Measurements from ENCODE around the gene ITIH1.
A peak's percentile ranks its signal among the peaks of the same experiment; 100 is the strongest.

ITIH1 gene

DNA sequence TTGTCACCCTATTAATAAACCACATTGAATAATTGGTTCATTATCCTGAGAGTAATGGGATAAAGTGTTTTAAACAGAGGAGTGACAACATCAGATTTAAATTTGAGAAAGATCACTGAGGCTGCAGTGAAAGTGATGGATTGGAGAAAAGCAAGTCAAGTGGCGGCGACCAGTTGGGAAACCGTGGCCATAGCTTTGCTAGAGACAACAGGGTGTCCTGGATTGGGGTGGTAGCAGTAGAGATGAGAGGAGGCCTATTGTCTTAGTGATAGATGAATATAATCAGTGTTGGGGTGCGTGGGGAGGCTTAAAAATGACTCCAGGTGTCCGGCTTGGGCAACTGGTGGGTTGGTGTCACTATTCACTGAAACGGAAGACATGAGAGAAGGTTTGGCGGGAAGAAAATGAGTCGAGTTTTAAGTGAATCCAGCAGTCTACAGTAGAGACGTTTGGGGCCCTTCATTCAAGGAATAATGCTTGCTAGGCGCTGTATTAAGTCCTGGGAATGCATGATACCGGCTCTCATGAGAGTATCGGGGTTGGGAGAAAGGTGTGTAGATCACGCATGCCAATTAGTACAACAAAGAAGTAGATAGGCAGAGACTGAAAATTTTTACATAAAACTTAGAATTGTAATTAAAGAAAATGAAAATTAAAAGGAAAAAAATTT lies 7.5 kb upstream of the ITIH1 start:
- TF ChIP-seq, protein P1, sequence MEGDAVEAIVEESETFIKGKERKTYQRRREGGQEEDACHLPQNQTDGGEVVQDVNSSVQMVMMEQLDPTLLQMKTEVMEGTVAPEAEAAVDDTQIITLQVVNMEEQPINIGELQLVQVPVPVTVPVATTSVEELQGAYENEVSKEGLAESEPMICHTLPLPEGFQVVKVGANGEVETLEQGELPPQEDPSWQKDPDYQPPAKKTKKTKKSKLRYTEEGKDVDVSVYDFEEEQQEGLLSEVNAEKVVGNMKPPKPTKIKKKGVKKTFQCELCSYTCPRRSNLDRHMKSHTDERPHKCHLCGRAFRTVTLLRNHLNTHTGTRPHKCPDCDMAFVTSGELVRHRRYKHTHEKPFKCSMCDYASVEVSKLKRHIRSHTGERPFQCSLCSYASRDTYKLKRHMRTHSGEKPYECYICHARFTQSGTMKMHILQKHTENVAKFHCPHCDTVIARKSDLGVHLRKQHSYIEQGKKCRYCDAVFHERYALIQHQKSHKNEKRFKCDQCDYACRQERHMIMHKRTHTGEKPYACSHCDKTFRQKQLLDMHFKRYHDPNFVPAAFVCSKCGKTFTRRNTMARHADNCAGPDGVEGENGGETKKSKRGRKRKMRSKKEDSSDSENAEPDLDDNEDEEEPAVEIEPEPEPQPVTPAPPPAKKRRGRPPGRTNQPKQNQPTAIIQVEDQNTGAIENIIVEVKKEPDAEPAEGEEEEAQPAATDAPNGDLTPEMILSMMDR (IDR thresholded peaks at IDR 0.05; ENCODE audit: extremely low read depth, insufficient read depth, missing control alignments) = no peak
- no peak for DNase-seq (ENCODE audit: low spot score)
- in situ Hi-C loops (cut with MboI; ENCODE audit: low pct_unique_long_range_greater_than_20kb, low sequenced_read_pairs, unreplicated experiment) = no loop called here

DNA sequence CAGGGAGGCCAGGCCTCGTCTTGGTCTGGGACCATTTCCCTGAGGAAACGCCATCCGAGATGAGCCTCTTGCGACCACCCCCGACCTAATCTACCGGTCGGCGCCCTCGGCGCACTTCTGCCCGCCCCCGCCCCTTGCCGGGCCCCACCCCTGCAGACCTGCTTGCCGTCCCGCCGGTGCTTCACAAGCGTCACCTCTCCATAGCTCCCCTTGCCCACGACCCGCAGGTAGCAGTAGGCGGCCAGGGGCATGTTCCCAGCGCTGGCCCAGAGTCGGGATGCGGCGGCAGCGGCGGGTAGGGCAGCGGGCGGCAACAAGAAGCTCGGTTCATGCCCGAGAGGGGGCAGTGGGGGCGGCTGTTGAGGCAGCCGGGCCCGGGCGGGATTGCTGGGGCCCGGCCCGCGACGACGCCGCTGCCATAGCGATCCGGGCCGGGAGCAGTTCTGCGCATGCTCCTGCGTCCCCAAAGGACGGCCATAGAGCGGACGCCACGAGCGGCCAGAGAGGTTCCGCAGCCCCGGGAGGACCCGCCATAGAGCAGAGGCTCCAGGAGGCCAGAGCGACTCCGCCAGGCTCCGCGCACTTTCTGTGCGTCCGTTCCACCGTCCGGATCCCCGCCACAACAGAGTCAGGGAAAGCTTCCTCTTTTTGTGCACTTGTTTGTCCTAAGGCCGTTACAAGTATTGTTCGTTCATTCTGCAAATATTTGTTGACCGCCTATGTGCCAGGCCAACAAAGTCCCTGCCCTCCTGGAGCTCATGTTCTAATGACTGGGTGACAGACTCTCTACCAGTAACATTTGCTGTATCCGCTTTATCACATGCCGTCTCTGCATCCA lies 6.7 kb upstream of the ITIH1 start, which contains the start of gene NEK4:
Gene NEK4 (minus strand): TSS at position 445 of the 838 bp plus-strand sequence. CDS start 194 bp downstream, at position 251.
- peak; percentile 95 for DNase-seq (ENCODE audit: low spot score)
- TF ChIP-seq, protein P1 (IDR thresholded peaks at IDR 0.05; ENCODE audit: extremely low read depth, insufficient read depth, missing control alignments) = no peak
- in situ Hi-C loops (cut with MboI; ENCODE audit: low pct_unique_long_range_greater_than_20kb, low sequenced_read_pairs, unreplicated experiment) = no loop called here

DNA sequence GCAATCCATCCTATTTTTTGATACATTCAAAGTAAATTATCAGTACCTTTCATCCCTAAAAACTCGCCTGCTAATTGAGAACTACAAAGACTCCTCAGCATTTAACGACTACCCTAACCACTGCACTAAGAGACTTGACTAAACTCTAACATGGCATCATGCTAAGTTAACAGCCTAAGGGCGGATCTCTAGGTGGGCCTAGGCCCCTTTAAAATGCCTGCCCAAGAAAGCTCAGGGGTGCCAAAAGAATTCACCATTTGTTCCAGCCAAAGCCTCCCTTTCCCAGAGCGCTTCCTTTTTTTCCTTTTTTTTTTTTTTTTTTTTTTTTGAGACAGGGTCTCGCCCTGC lies 6.1 kb upstream of the ITIH1 start:
- TF ChIP-seq, protein P1 (IDR thresholded peaks at IDR 0.05; ENCODE audit: extremely low read depth, insufficient read depth, missing control alignments) = no peak
- no peak for DNase-seq (ENCODE audit: low spot score)
- in situ Hi-C loops (cut with MboI; ENCODE audit: low pct_unique_long_range_greater_than_20kb, low sequenced_read_pairs, unreplicated experiment) = no loop called here

DNA sequence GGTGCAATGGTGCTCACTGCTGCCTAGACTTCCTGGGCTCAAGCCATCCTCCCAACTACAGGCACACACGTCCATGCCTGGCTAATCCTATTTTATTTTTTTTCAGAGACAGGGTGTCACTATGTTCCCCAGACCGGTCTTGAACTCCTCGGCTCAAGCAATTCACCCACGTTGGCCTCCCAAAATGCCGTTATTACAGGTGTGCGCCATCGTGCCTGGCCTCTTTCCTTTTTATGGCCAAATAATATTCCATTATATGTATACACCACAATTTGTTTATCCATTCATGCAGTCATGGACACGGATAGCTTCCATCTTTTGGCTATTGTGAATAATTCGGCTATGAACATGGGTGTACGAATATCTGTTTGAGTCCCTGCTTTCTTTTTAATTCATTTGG lies 5.7 kb upstream of the ITIH1 start:
- TF ChIP-seq, protein P1 (IDR thresholded peaks at IDR 0.05; ENCODE audit: extremely low read depth, insufficient read depth, missing control alignments) = no peak
- in situ Hi-C loops (cut with MboI; ENCODE audit: low pct_unique_long_range_greater_than_20kb, low sequenced_read_pairs, unreplicated experiment) = no loop called here

DNA sequence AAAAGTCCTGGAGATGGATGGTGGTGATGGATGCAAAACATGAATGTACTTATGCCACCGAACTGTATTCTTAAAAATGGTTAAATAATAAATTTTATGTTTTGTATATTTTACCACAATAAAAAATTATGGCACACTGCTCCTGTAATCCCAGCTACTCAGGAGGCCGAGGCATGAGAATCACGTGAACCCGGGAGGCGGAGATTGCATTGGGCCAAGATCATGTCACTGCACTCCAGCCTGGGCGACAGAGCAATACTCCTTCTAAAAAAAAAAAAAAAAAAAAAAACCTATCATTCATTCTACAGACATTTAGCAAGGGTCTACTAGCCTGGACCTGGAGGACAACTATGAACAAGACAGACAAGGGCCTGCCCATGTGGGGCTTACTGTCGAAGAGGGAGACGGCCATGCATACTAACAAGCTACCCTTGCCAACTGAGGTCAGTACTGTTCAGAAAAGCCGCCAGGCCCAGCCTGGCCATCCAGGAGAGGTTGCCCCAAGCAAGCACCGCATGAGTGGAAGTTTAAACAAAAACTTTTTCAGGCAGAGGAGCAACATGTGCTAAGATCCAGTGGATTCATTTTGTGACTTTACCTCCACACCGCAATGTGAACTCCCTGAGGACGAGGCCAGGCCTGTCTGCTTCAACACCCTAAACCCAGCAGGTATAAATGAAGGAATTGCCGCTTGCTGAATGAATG lies 3.9 kb upstream of the ITIH1 start:
- TF ChIP-seq, protein P1 (IDR thresholded peaks at IDR 0.05; ENCODE audit: extremely low read depth, insufficient read depth, missing control alignments) = no peak

More for the DNA sequence above, 5.7 kb upstream of the ITIH1 start:
- no peak for DNase-seq (ENCODE audit: low spot score)

DNA sequence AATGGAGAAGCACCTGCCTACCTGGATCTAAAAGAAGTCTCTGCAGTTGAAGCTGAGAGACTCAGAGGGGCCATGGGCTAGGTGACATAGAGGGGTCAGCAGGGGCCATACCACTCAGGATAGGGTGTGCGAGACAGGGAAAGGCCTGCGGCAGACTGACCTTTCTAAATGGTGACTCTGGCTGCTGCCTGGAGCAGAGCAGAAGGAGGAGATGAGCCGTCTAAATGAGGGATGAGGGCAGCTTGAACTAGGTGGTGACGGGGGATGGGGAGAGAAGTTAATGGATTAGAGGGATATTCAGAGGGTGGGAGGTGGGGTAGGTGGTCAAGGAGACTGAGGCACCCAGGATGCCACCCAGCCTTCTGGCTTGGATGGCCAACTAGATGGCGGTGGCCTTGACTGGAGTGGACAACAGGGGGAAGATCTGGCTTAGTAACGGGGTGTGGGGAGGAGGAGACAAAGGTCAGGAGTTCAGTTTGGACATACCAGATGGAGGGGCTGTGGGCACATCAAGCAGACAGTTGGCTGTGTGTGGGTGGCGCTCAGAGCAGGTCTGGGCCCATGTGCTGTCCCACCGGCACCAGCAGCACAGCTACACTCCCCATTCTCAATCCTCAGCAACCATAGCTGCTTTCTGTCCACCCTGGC lies 3.2 kb upstream of the ITIH1 start:
- TF ChIP-seq, protein P1 (IDR thresholded peaks at IDR 0.05; ENCODE audit: extremely low read depth, insufficient read depth, missing control alignments) = no peak
- in situ Hi-C loops (cut with MboI; ENCODE audit: low pct_unique_long_range_greater_than_20kb, low sequenced_read_pairs, unreplicated experiment) = no loop called here
- DNase-seq (ENCODE audit: low spot score) = no peak

More for the DNA sequence above, 3.9 kb upstream of the ITIH1 start:
- DNase-seq (ENCODE audit: low spot score) = no peak
- in situ Hi-C loops (cut with MboI; ENCODE audit: low pct_unique_long_range_greater_than_20kb, low sequenced_read_pairs, unreplicated experiment) = no loop called here
